Left renal cortex interstitium (tissue), 4 donors: ENCODE data around the gene DLX4. TPM values are rescaled to one million over a fixed set of nuclear protein-coding genes. Genes with fewer than 3 reads are reported as not detected.

Experiments used
- DNase-seq, 4 donors: peaks; one replicate each; pipeline ENCODE4 v3.0.0-alpha.2; 2013; ENCODE audit warnings: low read depth in 4 of 4, low spot score in 2 of 4, missing footprints in 1 of 4
- polyA plus RNA-seq, 4 donors: library from polyadenylated mRNA; unstranded; fragments of 120-200 nt; gene quantifications; one replicate each; pipeline ENCODE4 v1.2.1, GENCODE V29; 2013; ENCODE audit not compliant: insufficient read length in 4 of 4

The DLX4 gene
- polyA plus RNA-seq, 4 donors, result 0.49 to 0.66 (median 0.55) TPM

GRCh38 chr17:49997773-49998703 is 29.0 kb downstream of the DLX4 start:
- peak in 2 of 4 donors; percentile 72 to 88 for DNase-seq

- DNase-seq, result no peak
These were observed 30.0 kb downstream of the DLX4 start for GRCh38 chr17:49998836-49999511.

GRCh38 chr17:50003911-50004310 is 34.9 kb downstream of the DLX4 start:
- DNase-seq, result no peak

- no peak for DNase-seq
These were observed 40.3 kb downstream of the DLX4 start for GRCh38 chr17:50009282-50009681.

GRCh38 chr17:50013079-50013478 is 44.1 kb downstream of the DLX4 start:
- DNase-seq, result no peak

GRCh38 chr17:50014471-50015088 is 45.6 kb downstream of the DLX4 start:
- no peak for DNase-seq

- DNase-seq, result no peak
These were observed 46.2 kb downstream of the DLX4 start for GRCh38 chr17:50015146-50015545.

GRCh38 chr17:50018909-50019308 is 49.9 kb downstream of the DLX4 start:
- DNase-seq, result no peak

- DNase-seq, result no peak
These were observed 52.0 kb downstream of the DLX4 start for GRCh38 chr17:50020841-50021599.

GRCh38 chr17:50021681-50022370 is 52.8 kb downstream of the DLX4 start:
- DNase-seq, result no peak

GRCh38 chr17:50022463-50023130 is 53.6 kb downstream of the DLX4 start:
- no peak for DNase-seq

- no peak for DNase-seq
These were observed 54.5 kb downstream of the DLX4 start for GRCh38 chr17:50023520-50023919.

Other genes starting within 250 kb of the DLX4 start
- 10 to 100 TPM; 18.7 to 24.3 (median 19.7) TPM for gene FAM117A, start 205.1 kb upstream of the DLX4 start, polyA plus RNA-seq
- 10 to 100 TPM; 44.4 to 53.8 (median 49.8) TPM for gene KAT7, start 180.5 kb upstream of the DLX4 start, polyA plus RNA-seq
- gene TAC4, start 121.1 kb upstream of the DLX4 start, polyA plus RNA-seq, result 1 to 10 TPM in 1 of 4 donors, under 1 TPM in 1, not detected in 2; 0.96 to 1.1 TPM
- gene DLX3, start 26.0 kb downstream of the DLX4 start, polyA plus RNA-seq, result 1 to 10 TPM in 3 of 4 donors, under 1 TPM in 1; 0.71 to 2.0 (median 1.5) TPM
- 100 to 1,000 TPM in 3 of 4 donors, 10 to 100 TPM in 1; 85.2 to 115 (median 108) TPM for gene ITGA3, start 86.9 kb downstream of the DLX4 start, polyA plus RNA-seq
- gene PDK2, start 126.2 kb downstream of the DLX4 start, polyA plus RNA-seq, result 100 to 1,000 TPM; 112 to 131 (median 117) TPM
- 10 to 100 TPM in 3 of 4 donors, 1 to 10 TPM in 1; 9.4 to 21.7 (median 20.0) TPM for gene SAMD14, start 161.0 kb downstream of the DLX4 start, polyA plus RNA-seq
- 10 to 100 TPM; 44.8 to 55.2 (median 47.6) TPM for gene PPP1R9B, start 181.5 kb downstream of the DLX4 start, polyA plus RNA-seq
- 1 to 10 TPM in 1 of 4 donors, under 1 TPM in 3; 0.82 to 1.2 (median 0.89) TPM for gene SGCA, start 196.8 kb downstream of the DLX4 start, polyA plus RNA-seq
- 100 to 1,000 TPM; 447 to 744 (median 516) TPM for gene COL1A1, start 232.4 kb downstream of the DLX4 start, polyA plus RNA-seq